Activated CD4-positive, CD25-positive, alpha-beta regulatory T cell treated with anti-CD3 and anti-CD28 coated beads, Interleukin-2, amount 50 U/mL, for 24 hours (primary cell): ENCODE results near the gene BTBD3.

Source experiments
- ATAC-seq, 2 donors: fragments of 150-1000 bp; cut with Tn5 transposase; one replicate each; pipeline ENCODE4 v1.10.0; 2021; ENCODE audit warnings: mild to moderate bottlenecking in 1 of 2, moderate library complexity in 1 of 2

Gene BTBD3

DNA sequence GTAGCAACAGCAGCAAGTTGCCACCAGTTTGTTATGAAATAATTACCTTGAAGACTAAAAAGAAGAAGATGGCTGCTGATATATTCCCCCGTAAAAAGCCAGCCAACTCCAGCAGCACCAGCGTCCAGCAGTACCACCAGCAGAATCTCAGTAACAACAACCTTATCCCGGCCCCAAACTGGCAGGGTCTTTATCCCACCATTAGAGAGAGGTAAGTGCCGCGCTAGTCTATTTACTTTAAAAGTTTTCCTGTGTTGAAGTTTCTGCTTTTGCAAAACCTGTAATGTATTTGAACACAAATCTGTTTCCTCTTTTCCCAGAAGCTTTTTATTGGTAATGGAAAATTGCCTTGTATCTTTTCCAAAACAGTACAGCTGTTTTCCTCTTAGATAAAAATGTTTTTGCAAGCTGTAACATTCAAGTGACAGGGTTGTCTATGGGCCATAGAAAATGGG lies 725 bp downstream of the BTBD3 start:
- no peak for ATAC-seq

- ATAC-seq: no peak
Measured at GRCh38 chr20:11918981-11919380, 1.3 kb downstream of the BTBD3 start.

DNA sequence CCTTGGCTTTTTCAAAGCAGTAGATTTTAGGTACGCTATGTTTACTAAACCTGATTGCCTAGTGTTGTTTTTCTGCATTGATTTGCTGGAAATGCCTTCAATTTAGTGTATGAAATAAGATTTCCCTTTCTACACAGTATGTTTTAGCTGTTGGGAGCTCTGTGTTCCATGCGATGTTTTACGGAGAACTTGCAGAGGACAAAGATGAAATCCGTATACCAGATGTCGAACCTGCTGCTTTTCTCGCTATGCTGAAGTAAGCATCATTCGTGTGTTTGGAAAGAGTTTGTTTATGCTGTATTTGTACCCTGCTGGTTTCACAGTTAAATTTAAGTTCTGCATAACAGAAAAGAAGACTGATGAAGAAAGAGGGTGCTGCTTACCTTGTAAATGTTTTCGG lies 1.9 kb downstream of the BTBD3 start:
- ATAC-seq: no peak

DNA sequence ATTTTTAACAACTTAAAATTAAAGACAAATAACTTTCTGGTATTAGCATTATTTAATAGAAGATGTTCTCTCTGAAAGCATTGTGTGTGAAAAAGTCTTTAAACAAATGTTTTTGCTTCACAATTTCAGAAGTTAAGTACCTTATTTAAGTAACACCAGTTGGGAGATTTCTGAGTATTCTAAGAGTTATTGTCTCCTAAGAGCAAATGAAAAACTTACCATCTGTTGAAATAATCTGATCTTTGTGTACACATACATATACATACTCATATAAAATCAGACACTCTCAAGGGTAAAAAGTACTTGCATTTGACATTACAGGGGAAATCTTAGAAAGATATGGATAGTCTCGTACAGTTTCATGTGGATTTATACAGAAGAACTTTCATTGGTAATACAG lies 2.4 kb downstream of the BTBD3 start:
- no peak for ATAC-seq

GRCh38 chr20:11921321-11921720 lies 3.6 kb downstream of the BTBD3 start:
- no peak for ATAC-seq

GRCh38 chr20:11922561-11922960 lies 4.9 kb downstream of the BTBD3 start:
- no peak for ATAC-seq

DNA sequence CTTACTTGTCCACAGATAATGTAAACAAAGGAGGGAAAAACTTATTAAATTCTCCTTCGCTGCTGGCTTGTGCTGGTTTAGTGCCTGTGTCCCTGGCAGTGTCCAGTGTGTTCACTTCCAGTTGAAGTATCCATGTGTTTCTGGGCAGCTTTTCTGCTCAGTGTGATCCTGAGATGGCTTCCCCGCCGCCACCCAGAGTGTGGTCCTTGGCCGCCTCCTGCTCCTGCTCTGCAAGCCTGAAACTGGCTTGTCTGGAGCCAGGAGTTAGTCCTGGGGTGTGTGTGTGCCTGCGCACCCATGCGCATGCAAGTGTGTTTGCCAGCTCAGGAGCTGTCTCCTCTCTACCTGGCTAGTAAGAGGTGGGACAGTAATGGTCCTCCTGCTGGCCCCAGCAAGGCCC lies 7.2 kb downstream of the BTBD3 start:
- ATAC-seq: no peak

GRCh38 chr20:11926292-11926998 lies 8.8 kb downstream of the BTBD3 start:
- ATAC-seq: no peak

GRCh38 chr20:11929947-11930346 lies 12.3 kb downstream of the BTBD3 start:
- no peak for ATAC-seq

DNA sequence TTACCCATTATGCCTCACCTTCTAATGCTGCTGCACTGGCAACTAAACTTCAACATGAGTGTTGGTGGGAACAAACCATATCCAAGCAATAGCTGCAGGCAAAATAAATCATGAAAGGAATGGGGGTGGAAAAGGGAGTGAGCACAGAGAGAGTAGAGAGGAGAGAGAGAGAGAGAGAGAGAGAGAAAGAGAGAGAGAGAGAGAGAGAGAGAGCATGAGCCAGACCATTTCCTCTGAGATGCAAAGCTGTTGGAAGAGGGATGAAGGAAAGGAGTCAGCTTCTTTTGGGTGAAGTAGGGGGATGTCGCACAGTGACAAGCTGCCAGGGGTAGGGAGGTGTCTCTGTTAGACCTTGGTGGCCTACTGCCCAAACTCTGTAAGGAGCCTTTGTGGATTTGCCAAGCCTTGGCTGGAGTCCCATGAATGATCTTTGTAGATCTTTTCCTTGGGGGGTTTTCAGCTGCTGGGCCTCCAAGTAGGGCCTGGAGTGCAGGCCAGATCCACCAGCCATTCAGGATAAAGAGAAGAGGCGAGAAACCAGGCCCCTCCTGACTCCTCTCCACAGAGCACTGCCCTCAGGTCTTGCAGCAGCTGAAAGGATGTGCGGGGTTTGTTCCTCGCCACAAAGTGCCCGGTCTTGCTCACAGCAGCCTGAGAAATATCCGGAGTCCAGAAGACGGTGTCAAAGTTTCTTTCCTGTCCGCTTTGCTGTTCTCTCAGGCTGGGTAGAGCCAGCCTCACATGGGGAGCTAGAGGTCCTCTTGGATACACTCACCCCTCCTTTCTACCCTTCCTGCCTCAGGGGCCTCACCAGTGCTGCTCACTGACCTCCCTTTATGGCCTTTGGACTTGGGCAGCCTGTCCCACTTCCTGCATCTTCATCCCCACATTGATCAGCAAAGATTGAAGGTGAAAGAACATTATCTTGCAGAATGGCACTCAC lies 17.8 kb downstream of the BTBD3 start:
- ATAC-seq: no peak

DNA sequence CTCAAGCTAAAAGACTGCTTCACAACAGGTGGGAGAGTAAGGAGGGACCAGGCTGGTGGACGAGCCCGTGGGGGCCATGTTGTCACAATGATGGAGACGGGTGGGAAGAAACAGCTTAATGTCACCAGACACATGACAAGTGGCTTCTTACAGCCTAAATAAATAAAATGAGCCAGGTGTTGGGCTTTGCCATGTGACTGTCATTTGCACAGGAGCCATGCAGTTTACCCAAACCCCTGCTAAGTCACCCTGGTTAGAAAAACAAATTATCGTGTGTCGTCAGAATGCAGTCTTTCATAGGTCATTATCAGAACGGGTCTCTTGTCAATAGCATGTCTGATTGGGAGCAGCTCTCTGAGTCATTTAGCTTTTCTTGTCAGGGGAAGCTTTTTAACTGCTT lies 18.5 kb downstream of the BTBD3 start:
- ATAC-seq: no peak

DNA sequence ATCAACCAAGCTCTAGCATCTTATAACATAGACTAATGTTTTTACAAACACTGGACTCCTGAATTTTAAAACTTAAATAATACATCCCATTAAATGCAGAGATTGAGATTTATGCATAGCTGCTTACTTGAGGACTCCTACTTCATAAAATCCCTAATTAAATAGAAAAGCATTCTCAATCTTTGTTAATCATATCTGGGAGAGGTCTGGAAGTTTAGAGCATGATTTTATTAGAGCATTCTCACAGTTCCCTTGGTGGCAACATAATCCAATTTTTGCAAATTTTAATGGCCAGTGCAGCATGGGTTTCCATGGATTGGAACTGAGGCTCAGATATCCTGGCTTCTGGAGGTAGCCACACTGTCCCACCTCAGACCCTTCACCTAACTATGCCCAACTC lies 19.5 kb downstream of the BTBD3 start:
- ATAC-seq: no peak

GRCh38 chr20:11941593-11942246 lies 24.0 kb downstream of the BTBD3 start:
- no peak for ATAC-seq

GRCh38 chr20:11943778-11944177 lies 26.1 kb downstream of the BTBD3 start:
- ATAC-seq: no peak

DNA sequence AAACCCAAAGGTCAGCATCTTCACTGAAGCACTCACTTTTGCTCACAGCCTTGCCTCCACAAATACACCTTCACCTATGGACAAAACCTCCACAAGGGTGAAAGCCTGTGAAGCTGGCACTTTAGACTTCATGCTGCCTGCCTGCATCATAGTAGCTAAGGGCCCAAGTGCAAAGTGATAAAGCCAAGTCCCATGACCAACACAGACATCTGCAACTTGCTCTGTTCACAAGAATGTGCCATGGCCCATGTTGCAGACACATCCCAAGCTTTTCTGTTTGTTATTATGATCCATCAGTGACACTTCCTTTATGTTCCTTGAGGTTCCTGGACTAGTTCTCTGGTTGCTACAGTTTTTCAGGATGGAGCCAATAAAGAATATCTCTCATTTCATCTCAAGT lies 31.1 kb downstream of the BTBD3 start:
- ATAC-seq: no peak

- ATAC-seq: no peak
Measured at GRCh38 chr20:11949711-11950110, 32.0 kb downstream of the BTBD3 start.

DNA sequence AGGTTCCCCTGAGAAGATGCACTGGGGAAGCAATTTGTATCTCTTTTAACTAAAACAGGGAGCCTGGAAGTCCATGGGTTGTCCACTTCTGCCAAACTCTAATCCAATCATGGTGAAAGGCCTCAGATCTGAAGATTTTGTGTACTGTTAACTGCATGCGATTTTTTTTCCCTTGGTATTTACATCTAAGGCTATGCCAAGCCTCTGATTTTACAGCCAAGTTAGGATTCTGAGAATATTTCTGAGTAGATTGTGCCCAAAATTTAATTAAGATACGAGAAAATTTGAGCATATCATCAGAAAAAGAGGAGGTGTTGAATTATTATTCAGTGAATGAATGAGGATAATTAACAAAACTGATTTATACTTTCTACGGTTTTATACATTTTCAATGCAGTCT lies 34.0 kb downstream of the BTBD3 start:
- ATAC-seq: no peak

GRCh38 chr20:11952639-11953038 lies 34.9 kb downstream of the BTBD3 start:
- ATAC-seq: no peak

DNA sequence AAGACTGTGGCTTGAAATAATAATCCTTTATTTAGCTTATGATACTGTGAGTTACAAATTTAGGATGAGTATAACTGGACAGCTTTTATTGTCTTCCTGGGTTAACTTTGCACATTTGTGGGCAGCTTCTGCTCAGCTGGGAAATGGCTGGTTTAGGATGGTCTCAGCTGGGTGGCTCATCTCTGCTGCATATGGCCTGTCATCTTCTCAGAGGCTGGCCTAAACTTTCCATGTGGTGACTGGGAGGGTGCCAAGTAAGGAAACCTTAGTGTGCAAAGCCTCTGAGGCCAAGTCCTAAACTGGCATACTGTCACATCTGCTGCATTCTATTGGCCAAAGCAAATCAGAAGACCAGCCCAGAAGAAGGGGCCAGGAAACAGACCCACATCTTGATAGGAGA lies 40.2 kb downstream of the BTBD3 start:
- ATAC-seq: no peak

DNA sequence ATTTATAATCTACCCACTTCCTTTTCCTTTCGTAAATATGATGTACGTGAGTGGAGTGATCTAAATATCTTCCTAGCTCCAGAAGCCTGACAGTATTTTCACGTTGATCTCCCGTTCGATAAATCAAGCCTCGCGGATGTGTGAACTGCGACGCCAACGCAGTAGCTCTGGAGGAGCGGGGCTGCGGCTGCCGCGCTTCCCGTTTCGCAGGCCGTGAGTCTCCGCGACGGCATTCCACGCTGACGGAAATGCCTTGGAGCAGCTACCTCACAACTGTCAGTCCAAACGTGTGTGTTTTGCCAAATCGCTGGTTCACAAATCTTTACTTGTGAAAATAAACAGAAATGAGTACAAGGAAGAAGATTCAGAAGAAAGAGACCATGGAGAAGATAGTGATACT lies 41.2 kb downstream of the BTBD3 start:
- ATAC-seq: no peak

DNA sequence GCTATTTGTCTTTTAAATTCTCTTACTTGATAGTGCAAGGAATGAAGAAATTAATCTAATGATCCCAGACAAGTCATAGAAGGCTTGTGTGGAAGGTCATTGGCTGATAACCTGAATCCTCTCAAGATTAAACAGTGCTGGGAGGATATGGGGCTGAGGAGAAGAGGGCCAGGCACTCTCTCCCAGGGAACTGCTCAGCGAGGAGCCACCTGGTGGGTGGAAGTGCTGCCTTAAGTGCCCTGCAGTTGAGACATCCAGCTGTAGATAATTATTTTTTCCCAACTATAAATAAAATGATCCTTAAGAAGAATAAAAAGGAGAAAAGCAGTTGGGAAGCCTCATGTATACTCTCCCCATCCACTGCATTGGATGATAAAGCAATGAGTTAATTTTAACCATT lies 47.9 kb downstream of the BTBD3 start:
- no peak for ATAC-seq

DNA sequence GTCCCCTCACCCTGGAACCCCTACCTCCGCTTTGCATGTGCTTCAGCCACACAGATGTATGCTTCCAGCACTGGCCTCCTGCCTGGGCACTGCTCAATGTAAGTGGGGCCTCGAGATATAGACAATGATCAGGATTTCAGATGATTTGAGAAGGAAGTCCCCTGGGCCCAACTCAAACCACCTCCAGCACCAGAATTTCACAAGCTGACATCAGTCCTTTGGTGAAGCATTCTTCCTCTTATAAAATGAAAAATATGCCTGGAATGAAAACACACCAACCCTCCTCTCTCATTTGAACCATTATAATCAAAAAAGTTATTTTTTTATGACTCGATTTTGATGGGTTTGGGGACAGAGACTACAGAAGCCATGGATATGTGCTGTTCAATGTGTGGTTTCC lies 48.5 kb downstream of the BTBD3 start:
- no peak for ATAC-seq

DNA sequence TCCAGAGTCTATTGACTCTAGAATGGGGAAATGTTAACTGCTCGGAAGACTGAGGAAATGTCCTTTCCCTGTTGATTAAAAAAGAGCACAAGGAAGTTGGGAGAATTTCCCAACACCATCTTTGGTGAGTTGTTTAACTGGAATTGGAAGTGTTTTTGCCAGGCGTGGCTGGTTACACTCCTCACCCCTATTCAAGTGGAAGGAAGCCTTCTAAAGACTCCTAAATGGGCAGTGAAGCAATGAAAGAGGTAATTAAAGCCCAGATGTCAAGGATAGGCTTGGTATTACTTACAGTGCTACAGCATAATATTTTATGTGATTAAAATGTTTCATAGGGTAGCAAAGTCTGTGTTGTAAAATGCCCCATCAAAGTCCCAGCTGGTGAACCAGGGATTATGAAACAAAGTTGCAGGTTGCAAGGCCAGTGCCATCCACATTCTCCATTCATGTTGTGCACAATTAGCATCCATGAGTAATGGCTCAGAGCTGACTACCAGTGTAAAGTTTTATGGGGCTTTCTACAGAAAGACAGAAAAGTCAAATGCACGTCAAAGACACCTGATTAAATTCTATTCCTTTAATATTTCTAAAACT lies 52.6 kb downstream of the BTBD3 start:
- no peak for ATAC-seq
